Hepatocyte (in vitro differentiated cells): Measurements from ENCODE around the gene ZNF579. TPM values are rescaled to one million over a fixed set of nuclear protein-coding genes. Genes with fewer than 3 reads are reported as not detected.
A peak's percentile ranks its signal among the peaks of the same experiment; 100 is the strongest.

ENCODE experiments used
- DNase-seq: peaks from one replicate; pipeline ENCODE4 v3.0.0-alpha.2; 2016; ENCODE audit warnings: low spot score
- H2AFZ ChIP-seq: fragments of 200-600 bp; sonication (generic); 2 replicates; pipeline ENCODE4 v1.6.0; 2016; ENCODE audit warnings: antibody characterized with exemption, mild to moderate bottlenecking
- H3K27ac ChIP-seq: fragments of 200-600 bp; sonication (generic); 2 replicates; pipeline ENCODE4 v1.5.1; 2016; ENCODE audit warnings: mild to moderate bottlenecking
- H3K27me3 ChIP-seq: fragments of 200-600 bp; sonication (generic); 2 replicates; pipeline ENCODE4 v1.6.1; 2016
- H3K36me3 ChIP-seq: fragments of 200-600 bp; sonication (generic); replicated peaks from 2 replicates; pipeline ENCODE4 v1.5.1; 2016; ENCODE audit warnings: low read depth; ENCODE audit not compliant: insufficient read depth
- H3K4me1 ChIP-seq: fragments of 200-600 bp; sonication (generic); 2 replicates; pipeline ENCODE4 v1.5.1; 2016; ENCODE audit warnings: mild to moderate bottlenecking, moderate library complexity; ENCODE audit not compliant: insufficient read depth
- H3K4me2 ChIP-seq: fragments of 200-600 bp; sonication (generic); 2 replicates; pipeline ENCODE4 v1.6.0; 2016
- H3K4me3 ChIP-seq: fragments of 200-600 bp; sonication (generic); 2 replicates; pipeline ENCODE4 v1.5.1; 2016; ENCODE audit warnings: mild to moderate bottlenecking
- H3K79me2 ChIP-seq: fragments of 200-600 bp; sonication (generic); 2 replicates; pipeline ENCODE4 v1.6.0; 2017; ENCODE audit warnings: mild to moderate bottlenecking
- H3K9me2 ChIP-seq: fragments of 200-600 bp; sonication (generic); replicated peaks from 2 replicates; pipeline ENCODE4 v1.6.0; 2017; ENCODE audit warnings: mild to moderate bottlenecking; ENCODE audit not compliant: insufficient read depth
- H3K9me3 ChIP-seq: fragments of 200-600 bp; sonication (generic); 2 replicates; pipeline ENCODE4 v1.5.1; 2016; ENCODE audit warnings: low read depth, mild to moderate bottlenecking
- H4K20me1 ChIP-seq: fragments of 200-600 bp; sonication (generic); 2 replicates; pipeline ENCODE4 v1.6.0; 2016; ENCODE audit warnings: mild to moderate bottlenecking; ENCODE audit not compliant: insufficient read depth, poor library complexity, severe bottlenecking
- CTCF ChIP-seq: fragments of 200-600 bp; sonication (generic); IDR thresholded peaks from 2 replicates; pipeline ENCODE4 v1.5.1; 2016; ENCODE audit warnings: antibody characterized with exemption, mild to moderate bottlenecking; ENCODE audit not compliant: poor library complexity
- EZH2 ChIP-seq: fragments of 200-600 bp; sonication (generic); IDR thresholded peaks from 2 replicates; pipeline ENCODE4 v1.6.1; 2016; ENCODE audit warnings: antibody characterized with exemption, mild to moderate bottlenecking, borderline replicate concordance
- EZH2phosphoT487 ChIP-seq: fragments of 200-600 bp; sonication (generic); IDR thresholded peaks from one replicate; pipeline ENCODE4 v1.6.1; 2018; ENCODE audit warnings: antibody characterized with exemption, mild to moderate bottlenecking, low read depth, moderate library complexity; ENCODE audit not compliant: unreplicated experiment, severe bottlenecking
- WGBS: methylation state at CpG from one replicate; pipeline ENCODE4 v1.1.6; 2016; ENCODE audit warnings: low lambda C conversion rate; ENCODE audit errors: missing lambda C conversion rate; 5-methylcytosine and 5-hydroxymethylcytosine counted together
- polyA plus RNA-seq: library from polyadenylated mRNA; unstranded; fragments of >200 nt; fragmentation: Nextera tagmentation; extraction: Ambion mirVana; gene quantifications from 2 replicates; pipeline ENCODE4 v1.2.1, GENCODE V29; 2016
- total RNA-seq: library from RNA; depleted of rRNA; stranded (reverse); fragments of >200 nt; gene quantifications from 2 replicates; pipeline ENCODE4 v1.2.3, GENCODE V29; 2014

ZNF579 gene
- total and polyA plus RNA-seq, 2 experiments from 2014 or later, result 5.1 to 14.8 TPM

- Histone ChIP-seq H3K27me3 (no peaks in the 10 kb centered on the region), H3K36me3 (no peaks in the 10 kb centered on the region), H3K4me3 (no peak overlapping the region), H3K4me2 (peak overlapping the region; percentile 72), H3K9me3 (no peaks in the 10 kb centered on the region), H2AFZ (peak overlapping the region; percentile 13), H4K20me1 (no peaks in the 10 kb centered on the region), H3K79me2 (no peaks in the 10 kb centered on the region), H3K27ac (peak overlapping the region; percentile 85), H3K9me2 (no peaks in the 10 kb centered on the region), H3K4me1 (peaks cover 12% of the 10 kb centered on the region)
- TF ChIP-seq EZH2phosphoT487 (no peak), EZH2 (no peak), CTCF (no peak)
- DNase-seq, result peak; percentile 61
- 16% methylated on average over 36 of the region's 36 CpGs for WGBS
These were observed 30.9 kb downstream of the ZNF579 start for GRCh38 chr19:55549500-55550320.

GRCh38 chr19:55546822-55547614, 33.6 kb downstream of the ZNF579 start:
- 67% methylated on average over 17 of the region's 17 CpGs for WGBS
- no peak overlapping the region for H3K4me2 ChIP-seq
- no peaks in the 10 kb centered on the region for H4K20me1 ChIP-seq
- H2AFZ ChIP-seq, result no peak overlapping the region
- H3K9me3 ChIP-seq, result no peaks in the 10 kb centered on the region
- no peaks in the 10 kb centered on the region for H3K9me2 ChIP-seq
- DNase-seq, result peak; percentile 43
- no peaks in the 10 kb centered on the region for H3K4me1 ChIP-seq
- no peaks in the 10 kb centered on the region for H3K79me2 ChIP-seq
- peak overlapping the region; percentile 33 for H3K27ac ChIP-seq
- no peak overlapping the region for H3K4me3 ChIP-seq
- no peaks in the 10 kb centered on the region for H3K36me3 ChIP-seq
- TF ChIP-seq EZH2 (no peak), CTCF (no peak), EZH2phosphoT487 (no peak)
- H3K27me3 ChIP-seq, result no peaks in the 10 kb centered on the region

GRCh38 chr19:55546011-55546410, 34.6 kb downstream of the ZNF579 start:
- no peak for DNase-seq
- H4K20me1 ChIP-seq, result no peaks in the 10 kb centered on the region
- no peaks in the 10 kb centered on the region for H3K9me2 ChIP-seq
- H3K79me2 ChIP-seq, result no peaks in the 10 kb centered on the region
- no peak for TF ChIP-seq EZH2
- no peak for TF ChIP-seq EZH2phosphoT487
- no peak for TF ChIP-seq CTCF
- H2AFZ ChIP-seq, result no peak overlapping the region
- H3K4me1 ChIP-seq, result no peaks in the 10 kb centered on the region
- no peaks in the 10 kb centered on the region for H3K27me3 ChIP-seq
- no peak overlapping the region for H3K27ac ChIP-seq
- no peak overlapping the region for H3K4me2 ChIP-seq
- H3K9me3 ChIP-seq, result no peaks in the 10 kb centered on the region
- no peak overlapping the region for H3K4me3 ChIP-seq
- H3K36me3 ChIP-seq, result no peaks in the 10 kb centered on the region
- 80% methylated on average over 7 of the region's 11 CpGs for WGBS
